ENCODE data around the gene AUTS2.

The AUTS2 gene

GRCh38 chr7:70347463-70348254, 749.4 kb downstream of the AUTS2 start:
- no peak overlapping the region for H3K27ac Mint-ChIP-seq
- no peaks in the 10 kb centered on the region for H3K36me3 Mint-ChIP-seq (ENCODE audit: low read depth)
- H3K27me3 Mint-ChIP-seq (ENCODE audit: low read depth), result peaks cover 4% of the 10 kb centered on the region
- H3K4me1 Mint-ChIP-seq, result peaks cover 49% of the 10 kb centered on the region
- H3K4me3 Mint-ChIP-seq, result no peak overlapping the region
- no peak for TF ChIP-seq CTCF (IDR thresholded peaks at IDR 0.05; ENCODE audit: unreplicated experiment in 3 of 3)
- no peaks in the 10 kb centered on the region for H3K9me3 Mint-ChIP-seq

- H3K27ac Mint-ChIP-seq, result no peak overlapping the region
- H3K9me3 Mint-ChIP-seq, result no peaks in the 10 kb centered on the region
- H3K4me3 Mint-ChIP-seq, result no peak overlapping the region
- H3K36me3 Mint-ChIP-seq (ENCODE audit: low read depth), result no peaks in the 10 kb centered on the region
- H3K27me3 Mint-ChIP-seq (ENCODE audit: low read depth), result peaks cover 4% of the 10 kb centered on the region
- peaks cover 50% of the 10 kb centered on the region for H3K4me1 Mint-ChIP-seq
- TF ChIP-seq CTCF (IDR thresholded peaks at IDR 0.05; ENCODE audit: unreplicated experiment in 3 of 3), result no peak
Observed at GRCh38 chr7:70349031-70349430, 750.8 kb downstream of the AUTS2 start.

DNA sequence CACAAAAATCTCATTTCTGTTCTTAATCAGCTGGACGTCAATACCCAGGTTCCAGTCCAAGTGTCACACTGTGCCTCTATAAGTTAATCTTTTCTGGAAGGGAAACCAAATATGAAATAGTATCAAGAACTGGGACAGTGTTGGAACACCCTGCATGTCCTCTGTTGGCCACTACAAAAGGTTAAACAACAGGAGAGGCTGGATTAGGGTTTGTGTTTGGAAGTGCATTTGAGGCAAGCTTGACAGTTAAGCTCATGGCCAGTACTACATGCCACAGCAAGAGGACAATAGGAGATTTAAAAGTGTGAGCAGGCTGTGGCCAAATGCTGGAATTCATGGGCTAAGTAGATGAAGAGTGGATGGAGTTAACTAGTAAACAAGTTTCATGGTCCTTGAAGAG, 751.5 kb downstream of the AUTS2 start:
- H3K36me3 Mint-ChIP-seq (ENCODE audit: low read depth), result no peaks in the 10 kb centered on the region
- H3K9me3 Mint-ChIP-seq, result no peaks in the 10 kb centered on the region
- TF ChIP-seq CTCF (IDR thresholded peaks at IDR 0.05; ENCODE audit: unreplicated experiment in 3 of 3), result no peak
- no peak overlapping the region for H3K4me3 Mint-ChIP-seq
- H3K27me3 Mint-ChIP-seq (ENCODE audit: low read depth), result peaks cover 4% of the 10 kb centered on the region
- H3K4me1 Mint-ChIP-seq, result peaks cover 50% of the 10 kb centered on the region
- H3K27ac Mint-ChIP-seq, result peak overlapping the region in 1 of 3 experiments; percentile 3

DNA sequence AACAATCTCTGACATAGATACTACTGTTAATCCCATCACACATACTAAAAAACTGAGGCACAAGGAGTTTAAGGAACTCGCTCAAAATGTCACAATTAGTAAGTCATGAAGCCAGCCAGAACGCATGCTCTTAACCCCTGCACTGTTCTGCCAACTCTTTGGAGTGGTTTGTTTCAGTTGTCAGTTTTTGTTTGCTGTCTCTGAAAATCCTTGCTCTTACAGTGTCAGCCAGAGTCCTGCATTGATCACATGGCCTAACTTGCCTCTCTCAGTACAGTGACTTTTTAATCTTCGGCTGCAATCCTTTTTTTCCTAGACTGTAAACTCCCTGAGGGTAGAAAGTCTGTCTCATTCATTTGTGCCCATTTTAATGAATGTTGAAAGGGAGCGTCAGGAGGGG, 753.8 kb downstream of the AUTS2 start:
- Mint-ChIP-seq H3K27ac (peak overlapping the region in 1 of 3 experiments; percentile 17), H3K4me3 (no peak overlapping the region), H3K9me3 (no peaks in the 10 kb centered on the region), H3K36me3 (ENCODE audit: low read depth) (no peaks in the 10 kb centered on the region), H3K4me1 (peaks cover 61% of the 10 kb centered on the region), H3K27me3 (ENCODE audit: low read depth) (peaks cover 4% of the 10 kb centered on the region)
- TF ChIP-seq CTCF (IDR thresholded peaks at IDR 0.05; ENCODE audit: unreplicated experiment in 3 of 3), result no peak

DNA sequence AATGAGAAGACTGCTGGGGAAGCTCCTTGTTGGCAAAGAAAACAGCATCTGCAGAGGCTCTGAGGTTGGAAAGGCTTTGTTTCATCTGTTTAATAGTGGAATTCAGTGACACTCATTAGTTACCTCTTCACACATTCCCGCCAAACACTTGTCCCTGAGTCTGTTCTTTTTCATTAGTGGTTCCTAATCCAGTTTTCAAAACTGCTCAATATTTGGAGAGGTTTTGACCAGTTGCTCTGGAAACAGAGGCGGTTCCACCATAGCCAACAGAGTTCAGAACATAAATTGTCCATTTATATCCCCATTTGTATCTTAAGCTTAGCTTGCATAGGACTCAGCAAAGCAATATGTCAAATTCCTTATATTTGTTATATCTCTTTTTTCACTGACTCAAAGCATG, 754.6 kb downstream of the AUTS2 start:
- Mint-ChIP-seq H3K27ac (peak overlapping the region in 1 of 3 experiments; percentile 1), H3K27me3 (ENCODE audit: low read depth) (peaks cover 4% of the 10 kb centered on the region), H3K4me1 (peaks cover 64% of the 10 kb centered on the region), H3K9me3 (no peaks in the 10 kb centered on the region), H3K36me3 (ENCODE audit: low read depth) (no peaks in the 10 kb centered on the region), H3K4me3 (no peak overlapping the region)
- TF ChIP-seq CTCF (IDR thresholded peaks at IDR 0.05; ENCODE audit: unreplicated experiment in 3 of 3), result no peak
